GM18907 (cell line): Measurements from ENCODE around the gene PAQR4.

ENCODE experiments used
- ATAC-seq: cut with Tn5 transposase; IDR thresholded peaks from one replicate; pipeline ENCODE4 v1.9.1; 2021; ENCODE audit warnings: mild to moderate bottlenecking, moderate library complexity; ENCODE audit not compliant: unreplicated experiment

PAQR4 gene

DNA sequence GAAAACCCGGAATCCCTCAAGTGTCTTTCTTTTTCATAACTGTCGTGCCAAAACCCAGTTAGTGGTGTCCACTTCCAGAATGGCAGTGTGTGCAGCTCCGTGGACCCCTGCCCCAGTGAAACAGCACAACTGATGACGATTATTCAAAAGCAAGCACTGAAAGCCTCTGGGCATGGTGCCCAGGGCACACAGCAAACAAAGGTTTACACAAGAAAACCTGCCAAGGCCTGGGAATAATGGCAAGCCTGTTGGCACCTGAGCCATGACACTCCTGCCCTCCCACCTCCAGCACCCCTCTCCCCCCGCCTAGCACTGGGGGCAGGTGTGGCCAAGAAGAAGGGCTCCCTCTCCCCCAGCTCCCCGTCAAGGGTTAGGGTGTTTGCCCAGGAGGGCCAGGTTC lies 8.3 kb downstream of the PAQR4 start:
- no peak for ATAC-seq

DNA sequence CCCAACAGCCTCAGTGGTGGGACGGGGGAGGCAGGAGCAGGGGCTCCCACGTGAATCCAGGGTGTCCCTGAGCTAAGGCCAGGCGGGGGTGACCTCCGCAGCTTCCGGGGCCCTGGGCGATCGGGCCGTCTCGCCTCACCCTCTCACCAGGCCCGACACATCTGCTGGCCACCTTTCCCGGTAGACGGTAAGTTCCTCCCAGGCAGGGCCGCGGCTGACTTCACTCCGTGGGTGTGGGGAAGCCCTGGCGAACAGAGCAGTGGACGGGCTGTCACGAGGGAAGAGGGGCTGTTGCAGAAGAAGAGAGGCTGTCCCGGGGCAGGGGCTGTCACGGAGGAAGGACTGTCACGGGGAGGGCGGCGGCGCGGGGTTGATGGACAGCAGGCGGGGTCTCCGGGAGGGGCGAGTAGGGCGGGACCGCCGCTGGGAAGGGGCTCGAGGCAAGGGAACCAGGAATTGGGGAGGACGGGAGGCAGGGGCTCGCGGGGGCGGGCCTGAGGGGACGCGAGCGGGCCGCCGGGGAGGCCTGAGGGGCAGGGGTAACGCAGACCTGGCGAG lies 10.6 kb downstream of the PAQR4 start:
- peak; percentile 8 for ATAC-seq

DNA sequence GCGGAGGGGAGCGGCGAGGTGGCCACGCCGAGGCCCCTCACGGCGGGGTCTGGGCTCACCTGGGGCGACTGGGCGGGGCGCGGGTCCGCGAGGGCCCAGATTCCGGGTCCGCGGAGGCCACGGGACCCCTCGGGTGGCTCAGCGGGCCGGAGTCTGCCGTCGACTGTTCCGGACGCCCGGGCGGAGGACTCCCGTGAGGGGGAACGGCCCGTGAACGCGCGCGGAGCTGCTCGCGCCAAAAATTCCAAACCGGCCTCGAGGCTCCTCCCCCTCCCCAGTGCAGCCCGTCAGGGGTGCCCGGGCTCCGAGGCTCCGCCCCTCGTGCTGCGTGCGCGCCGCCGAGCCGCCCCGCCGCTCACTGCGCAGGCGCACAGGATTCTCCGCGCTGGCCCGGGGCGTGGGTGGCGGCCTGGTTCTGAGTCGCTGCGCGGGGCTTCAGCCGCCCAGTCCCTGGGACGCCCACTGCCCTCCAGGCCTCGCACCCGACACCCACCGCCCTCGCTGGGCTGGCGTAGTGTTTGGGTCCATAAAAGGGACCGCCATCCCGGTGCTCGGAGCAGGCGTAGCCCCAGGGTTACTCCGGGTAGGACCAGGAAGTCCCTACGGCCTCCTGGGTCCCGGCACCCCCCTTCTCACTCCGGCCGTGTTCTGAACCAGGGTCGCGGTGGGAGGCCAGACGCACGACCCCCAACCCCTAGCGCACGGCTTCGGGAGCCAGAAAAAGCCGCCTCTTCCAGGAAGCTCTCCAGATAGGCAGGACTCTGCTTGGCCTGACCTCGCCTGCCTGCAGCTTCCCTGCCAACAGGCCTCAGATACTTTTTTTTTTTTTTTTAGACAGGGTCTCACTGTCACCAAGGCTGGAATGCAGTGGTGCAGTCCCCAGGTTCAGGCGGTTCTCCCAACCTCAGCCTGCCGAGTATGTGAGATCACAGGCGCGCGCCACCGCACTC lies 11.4 kb downstream of the PAQR4 start, which contains the start of gene PKMYT1:
TSS of gene PKMYT1 (minus strand) at position 220 of the 950 bp plus-strand sequence. CDS start 789 bp downstream, outside the sequence.
- ATAC-seq, result peak; percentile 70

DNA sequence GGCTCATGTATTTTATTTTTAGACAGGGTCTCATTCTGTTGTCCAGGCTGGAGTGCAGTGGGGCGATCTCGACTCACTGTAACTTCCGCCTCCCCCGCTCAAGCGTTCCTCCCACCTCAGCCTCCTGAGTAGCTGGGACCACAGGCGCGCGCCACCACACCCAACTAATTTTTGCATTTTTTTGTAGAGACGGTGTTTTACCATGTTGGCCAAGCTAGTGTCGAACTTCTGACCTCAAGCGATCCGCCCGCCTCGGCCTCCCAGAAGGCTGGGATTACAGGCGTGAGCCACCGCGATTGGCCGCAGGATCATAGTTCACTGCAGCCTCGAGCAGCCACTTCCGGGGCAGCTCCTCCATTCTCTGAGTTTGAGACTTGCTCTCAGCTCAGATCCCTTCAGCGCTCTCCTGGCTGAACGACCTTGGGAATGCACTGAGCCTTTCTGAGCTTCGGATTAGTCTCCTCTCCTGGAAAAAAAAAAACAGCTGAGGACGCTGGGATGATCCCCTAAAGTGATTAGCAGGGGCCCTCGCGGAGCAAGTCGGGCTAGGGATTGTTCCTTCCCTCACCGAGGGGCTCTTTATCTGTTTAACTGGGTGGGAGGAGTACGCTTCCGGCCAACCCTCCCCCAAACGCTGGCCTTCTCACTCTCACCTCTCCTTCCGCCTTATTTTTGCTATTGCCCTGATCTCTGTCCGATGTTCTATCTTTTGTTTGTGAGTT lies 12.2 kb downstream of the PAQR4 start:
- no peak for ATAC-seq

DNA sequence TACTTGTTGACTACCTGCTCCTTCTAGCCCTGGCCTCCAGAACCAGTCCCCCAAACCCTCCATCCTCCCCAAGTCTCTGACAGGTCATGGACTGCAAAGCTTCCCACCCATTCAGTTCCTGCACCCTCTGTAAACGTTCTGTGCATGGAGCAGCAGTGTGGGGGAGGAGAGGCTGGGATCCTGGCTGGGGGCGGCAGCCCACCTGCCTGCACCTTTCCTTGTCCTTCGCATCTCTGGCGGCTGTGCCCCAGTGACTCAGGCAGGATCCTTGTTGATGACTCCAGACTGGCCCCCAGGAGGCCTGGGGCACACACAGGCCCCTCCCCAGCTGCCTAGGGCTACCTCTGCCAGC lies 12.7 kb downstream of the PAQR4 start:
- no peak for ATAC-seq

DNA sequence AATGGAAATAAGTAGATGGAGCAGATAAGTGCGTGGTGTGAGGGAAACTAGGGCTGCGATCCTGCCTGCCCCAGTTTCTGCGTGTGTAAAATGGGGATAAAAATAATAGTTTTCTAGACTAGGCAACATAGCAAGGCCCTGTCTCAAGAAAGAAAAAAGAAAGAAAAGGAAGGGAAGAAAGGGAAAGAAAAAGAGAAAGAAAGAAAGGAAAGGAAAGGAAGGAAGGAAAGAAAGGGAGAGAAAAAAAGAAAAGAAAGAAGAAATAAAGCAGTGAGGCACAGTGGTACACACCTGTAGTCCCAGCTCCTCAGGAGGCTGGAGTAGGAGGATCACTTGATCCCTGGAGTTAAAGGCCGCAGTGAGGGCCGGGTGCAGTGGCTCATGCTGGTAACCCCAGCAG lies 13.3 kb downstream of the PAQR4 start:
- no peak for ATAC-seq

DNA sequence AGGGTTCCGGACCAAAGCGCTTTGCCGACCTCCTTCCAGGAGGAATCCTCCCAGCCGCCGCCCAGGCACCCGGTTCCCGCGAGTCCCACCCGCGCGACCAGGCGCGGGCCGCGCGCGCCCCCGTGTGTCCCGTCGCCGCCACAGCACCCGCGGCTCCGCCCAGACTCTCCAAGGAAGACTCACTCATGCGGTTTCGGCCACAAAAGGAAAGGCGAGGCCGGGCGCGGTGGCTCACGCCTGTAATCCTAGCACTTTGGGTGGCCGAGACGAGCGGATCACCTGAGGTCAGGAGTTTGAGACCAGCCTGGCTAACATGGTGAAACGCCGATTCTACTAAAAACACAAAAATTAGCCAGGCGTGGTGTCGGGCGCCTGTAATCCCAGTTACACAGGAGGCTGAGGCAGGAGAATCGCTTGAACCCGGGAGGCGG lies 14.6 kb downstream of the PAQR4 start:
- no peak for ATAC-seq

DNA sequence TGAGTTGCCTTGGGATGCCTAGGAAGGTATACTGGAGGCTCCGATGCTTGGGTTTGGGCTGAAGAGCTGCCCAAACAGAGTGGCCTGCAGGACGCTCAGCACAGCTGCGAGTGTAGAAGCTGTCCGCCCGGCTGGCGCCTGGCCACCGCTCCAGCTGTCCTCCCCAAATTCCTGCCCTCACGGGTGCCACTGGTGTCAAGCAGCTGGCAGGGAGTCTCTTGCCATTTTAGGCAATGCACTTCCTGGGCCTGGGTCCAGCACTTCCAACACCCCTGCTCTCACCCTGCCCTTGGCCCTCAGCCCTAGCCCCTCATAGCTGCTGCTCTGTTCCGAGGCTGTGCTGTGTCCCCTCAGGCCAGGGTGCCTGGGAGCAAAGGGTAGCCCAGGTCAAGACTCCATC lies 16.3 kb downstream of the PAQR4 start:
- ATAC-seq, result no peak

DNA sequence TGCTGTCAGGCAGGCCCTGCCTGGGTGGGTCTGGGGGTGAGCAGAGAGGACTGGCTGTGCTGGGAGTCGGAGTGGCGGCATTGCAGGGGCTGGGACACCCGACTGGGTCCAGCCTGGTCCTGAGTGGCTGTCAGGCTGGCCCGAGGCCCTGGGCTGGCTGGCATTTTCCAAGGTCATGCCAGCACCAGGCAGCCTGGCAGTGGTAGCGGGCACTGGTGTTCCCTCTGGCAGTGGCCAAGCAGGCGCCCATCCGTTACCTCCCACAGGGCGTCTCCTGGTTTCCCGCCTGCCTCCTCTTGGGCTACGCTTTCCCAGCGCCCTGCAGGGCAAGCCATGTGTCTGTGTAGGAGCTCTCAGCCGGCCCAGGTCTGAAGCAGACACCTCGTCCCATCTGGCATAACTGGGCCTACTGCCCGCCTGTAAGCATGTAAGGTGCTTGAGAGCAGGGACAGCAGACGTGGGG lies 16.8 kb downstream of the PAQR4 start:
- ATAC-seq, result no peak

DNA sequence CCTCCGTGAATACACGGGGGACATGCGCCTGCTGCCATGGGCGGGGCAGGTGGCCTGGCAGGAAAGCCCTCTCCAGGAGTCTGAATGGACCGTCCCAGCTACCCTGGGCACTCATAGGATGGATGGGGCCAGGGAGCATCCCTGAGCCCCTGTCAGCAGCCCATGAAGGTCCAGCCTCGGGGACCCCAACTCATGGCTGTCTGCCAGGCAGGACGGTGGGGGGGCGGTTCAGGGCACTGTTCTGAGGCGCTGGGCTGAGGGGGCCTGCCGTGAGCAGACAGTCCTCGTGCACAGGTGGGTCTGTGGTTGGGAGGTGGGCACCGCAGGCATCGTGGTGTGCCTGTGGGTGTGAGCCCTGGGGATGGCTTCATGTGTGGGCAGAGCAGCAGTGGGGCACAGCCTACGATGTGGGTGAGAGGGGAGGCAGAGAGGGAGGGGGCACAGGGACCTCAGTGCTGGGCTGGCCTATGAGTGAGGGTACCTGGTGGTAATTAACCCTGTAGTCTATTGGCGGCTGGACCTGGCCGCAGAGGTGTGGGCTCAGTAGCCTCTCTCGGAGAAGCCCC lies 17.6 kb downstream of the PAQR4 start:
- ATAC-seq, result no peak

DNA sequence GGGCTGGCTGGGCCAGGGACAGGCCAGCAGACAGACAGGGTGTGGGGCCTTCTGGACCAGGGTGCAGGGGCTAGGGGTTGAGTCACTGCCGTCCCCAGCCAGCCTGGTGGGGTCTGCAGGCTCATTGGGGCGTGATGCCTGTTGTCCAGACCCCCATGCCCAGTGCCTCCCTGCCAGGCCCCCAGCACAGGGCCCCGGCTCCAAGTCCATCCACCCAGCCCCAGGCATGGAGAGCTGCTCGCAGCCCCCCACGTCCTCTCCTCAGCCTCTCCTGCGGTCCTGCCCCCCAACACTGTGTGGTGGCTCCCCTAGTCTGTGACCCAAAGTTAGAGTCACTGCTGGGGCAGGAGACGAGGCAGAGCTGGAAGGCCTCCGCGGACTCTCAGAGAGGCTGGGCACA lies 18.1 kb downstream of the PAQR4 start:
- no peak for ATAC-seq

DNA sequence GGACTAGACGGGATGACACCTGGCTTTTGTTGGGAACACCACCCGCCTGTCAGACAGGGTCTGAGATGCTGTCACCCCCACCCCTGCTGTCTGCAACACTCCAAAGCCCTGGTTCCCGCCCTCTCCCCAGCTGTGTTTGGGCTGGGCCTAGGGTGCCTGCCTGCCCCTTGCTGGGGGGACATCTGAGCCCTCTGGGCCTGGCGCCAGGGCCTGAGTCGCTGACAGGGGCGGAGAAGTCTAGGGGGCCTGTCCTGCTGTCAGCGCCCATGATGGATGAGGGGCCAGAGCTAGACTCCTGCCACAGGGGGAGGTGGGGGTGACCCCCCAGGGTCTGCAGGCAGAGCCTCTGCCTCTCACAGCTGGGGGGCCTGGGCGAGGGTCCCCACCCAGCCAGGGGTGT lies 18.7 kb downstream of the PAQR4 start:
- ATAC-seq, result no peak

DNA sequence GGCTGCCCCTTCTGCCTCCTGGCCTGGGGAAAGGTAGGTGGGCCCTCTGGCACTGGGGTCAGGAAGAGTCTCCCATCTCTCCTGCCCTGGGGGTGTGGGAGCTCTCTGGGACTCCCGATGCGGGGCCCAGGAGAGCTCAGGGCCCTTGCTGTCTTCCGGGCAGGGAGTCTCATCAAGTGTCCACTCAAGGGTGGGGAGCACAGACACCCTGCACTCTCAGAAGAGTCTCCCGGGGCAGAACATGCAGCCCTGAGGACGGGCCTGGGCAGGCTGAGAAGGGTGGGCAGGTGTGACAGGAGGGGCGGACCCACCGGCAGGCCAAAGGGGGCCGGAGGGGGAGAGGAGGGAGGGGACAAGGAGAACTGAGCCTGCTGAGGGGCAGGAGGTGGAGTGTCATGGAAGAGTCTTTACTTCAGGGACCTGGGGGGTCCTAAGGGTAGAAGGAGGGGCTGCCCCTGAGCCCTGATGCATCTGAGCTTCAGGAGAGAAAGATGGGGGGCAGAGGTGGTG lies 19.5 kb downstream of the PAQR4 start:
- ATAC-seq, result no peak

DNA sequence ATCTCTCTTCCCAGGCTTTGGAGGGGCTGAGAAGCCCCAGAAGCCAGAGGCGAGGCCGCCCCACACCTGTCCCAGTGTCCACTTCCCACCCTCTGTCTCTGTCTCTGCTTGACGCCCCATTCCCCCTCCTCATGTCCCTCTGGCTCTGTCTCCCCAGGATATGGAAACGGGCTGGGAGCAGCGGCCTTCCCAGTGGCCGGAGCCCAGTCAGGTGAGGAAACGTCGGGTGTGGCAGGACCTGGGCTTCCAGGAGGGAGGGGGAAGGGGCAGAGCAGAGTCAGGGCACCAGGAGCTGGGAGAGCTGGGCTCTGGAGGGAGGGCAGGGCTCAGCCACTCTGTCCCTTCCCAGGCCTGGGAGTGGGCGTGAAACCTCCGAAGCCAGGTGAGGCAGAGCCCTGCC lies 21.7 kb downstream of the PAQR4 start:
- no peak for ATAC-seq

DNA sequence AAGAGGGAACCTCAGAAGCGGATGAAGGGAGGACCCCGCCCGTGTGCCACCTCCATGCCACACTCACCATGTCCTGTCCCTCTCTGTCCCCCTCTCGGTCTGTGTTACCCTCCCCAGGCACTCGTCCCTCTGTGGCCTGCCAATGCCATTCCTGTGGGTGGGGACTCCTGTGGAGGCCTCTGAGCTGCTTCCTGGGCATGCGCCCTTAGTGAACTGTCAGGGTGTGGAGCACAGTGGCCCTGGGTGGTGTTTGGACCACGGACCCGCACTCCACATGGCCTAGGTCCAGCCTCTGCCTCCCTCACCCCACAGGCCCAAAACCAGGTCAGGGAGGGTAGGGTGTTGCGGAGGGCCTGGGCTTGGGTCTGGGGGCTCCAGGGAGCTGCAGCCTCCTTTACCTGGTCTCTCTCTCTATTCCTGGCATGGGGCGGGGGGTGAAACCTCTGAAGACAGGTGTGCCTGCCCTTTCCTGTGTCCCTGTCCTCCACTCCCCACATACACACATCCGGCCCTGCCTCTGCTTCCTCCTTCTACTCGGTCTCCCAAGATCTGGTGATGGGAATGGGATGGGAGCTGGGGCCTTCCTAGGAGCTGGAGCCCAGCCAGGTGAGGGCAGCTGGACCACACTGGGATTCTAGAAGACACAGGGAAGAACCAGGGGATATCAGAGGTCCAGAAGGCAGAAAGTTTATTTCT lies 22.6 kb downstream of the PAQR4 start:
- ATAC-seq, result no peak

DNA sequence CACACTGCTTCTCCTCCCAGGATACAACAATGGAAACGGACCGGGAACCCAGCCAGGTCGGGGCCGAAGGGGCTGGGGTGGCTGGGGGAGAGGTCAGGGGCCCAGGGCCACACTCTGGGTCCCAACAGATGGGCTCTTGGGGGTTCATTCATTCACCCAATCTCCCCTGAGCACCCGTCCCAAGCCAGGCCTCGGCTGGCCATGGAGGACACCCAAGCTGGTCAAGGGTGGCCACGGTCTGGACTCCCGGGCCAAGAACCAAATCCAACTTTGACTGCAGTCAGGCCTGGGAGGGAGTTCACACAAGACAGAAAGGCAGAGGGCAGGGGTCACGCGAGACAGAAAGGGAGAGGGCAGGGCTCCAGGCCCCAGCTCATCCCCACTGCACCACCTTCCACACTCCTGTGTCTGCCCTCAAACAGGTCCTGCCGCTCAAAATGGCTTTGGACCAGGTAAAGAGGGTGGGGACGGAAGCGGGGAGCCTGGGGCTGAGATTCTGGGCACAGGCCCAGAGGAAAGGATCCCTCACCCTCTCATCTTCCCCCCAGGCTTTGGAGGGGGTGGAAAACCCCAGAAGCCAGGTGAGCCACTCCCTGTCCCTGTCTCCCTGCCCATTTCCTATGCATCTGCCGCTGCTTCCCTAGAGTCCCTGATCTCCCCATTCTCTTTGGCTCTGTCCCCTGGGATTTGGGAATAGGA lies 23.4 kb downstream of the PAQR4 start:
- no peak for ATAC-seq

DNA sequence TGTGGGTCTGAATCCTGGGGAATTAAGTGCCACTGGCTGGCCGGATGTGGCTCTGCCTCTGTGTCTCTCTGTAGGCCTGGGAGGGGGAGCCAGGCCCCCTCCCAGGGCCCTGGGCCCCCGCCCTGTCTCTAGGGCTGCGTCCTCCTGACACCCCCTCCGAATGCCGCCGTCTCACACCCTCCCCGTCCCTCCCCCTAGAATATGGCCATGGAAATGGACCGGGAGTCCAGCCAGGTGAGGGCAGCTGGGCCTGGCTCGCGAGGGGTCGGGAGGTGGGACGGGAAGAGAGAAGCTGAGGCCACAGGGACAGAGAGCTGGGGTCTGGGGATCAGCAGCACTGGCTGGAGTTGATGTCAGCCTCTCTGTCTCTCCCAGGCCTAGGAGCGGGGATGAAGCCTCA lies 27.1 kb downstream of the PAQR4 start:
- ATAC-seq, result no peak

DNA sequence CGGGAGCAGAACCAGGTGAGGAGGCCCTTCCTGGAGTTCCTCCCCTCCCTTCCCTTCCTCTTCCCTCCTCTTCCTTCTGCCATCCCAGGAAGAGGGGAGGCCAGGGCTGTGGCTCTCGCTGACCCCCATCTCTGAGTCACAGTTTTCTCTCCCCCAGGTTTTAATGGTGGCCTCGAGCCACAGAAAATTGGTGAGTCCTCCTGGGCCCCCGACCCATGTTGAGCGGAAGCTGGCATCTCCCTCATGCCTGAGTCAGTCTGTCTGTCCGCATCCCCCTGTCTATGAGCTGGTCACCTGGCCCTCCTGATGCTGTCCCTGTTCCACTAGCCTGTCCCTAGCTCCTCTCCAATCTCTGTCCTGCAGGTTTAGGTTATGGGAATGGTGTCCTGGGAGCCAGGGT lies 30.8 kb downstream of the PAQR4 start:
- no peak for ATAC-seq

DNA sequence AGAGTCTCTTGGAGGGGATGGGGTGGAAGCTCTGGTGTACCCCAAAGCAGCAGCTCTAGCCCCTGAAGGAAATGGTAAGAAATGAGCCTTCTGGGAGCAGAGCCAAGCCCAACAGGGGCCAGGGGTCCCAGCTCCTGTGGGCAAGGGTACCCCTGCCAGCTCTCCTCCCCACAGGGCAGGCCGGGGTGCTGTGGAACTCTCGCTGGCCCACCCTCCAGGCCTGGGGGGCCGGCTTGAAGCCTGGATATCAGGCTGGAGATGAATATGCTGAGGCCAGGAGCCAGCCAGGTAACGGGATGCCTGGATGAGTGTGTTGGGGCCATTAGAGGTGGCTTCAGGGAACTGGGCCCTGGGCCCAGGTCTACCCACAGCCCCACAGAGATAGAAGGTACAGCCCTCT lies 31.4 kb downstream of the PAQR4 start:
- no peak for ATAC-seq

DNA sequence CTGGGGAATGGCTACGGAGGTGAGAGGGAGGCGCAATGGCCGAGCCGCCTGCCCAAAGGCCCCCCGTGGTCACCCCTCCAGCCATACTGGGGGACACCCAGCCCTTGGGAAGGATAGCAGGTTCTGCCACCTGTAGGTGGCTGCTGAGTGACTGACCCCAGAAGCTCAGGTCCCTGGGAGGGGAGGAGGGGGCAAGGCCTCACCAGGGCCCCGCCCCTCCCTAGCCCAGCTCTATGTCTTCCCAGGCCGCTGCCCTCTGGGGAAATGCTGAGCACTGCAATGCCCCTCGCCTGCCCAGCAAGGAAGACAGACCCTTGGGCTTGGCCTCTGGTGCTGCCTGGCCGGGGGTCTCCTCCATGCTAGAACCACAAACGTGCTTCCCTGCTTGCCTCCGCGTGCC lies 32.2 kb downstream of the PAQR4 start:
- ATAC-seq, result no peak
